Pancreas (tissue), 10 donors: ENCODE data around the gene AQP3. TPM values are rescaled to one million over a fixed set of nuclear protein-coding genes. Genes with fewer than 3 reads are reported as not detected.

ENCODE experiments used
- ATAC-seq, 4 donors: fragments of 200-7000 bp; cut with Tn5 transposase; one replicate each; pipeline versions ENCODE4 v1.8.0 to v1.9.1; 2020; ENCODE audit warnings: mild to moderate bottlenecking in 4 of 4, moderate library complexity in 4 of 4
- DNase-seq, 6 donors: peaks; one replicate each; pipeline ENCODE4 v3.0.0-alpha.2; 2020
- FAIRE-seq: peaks from 2 replicates; lab custom pipeline; 2012; peaks lifted over from hg19 to GRCh38; lab: Jason Lieb, UNC
- H3K27ac ChIP-seq, 4 donors: fragments of 200-600 bp; sonication (generic); 1 replicate in 3 of 4; 2 replicates in 1 of 4; pipeline versions ENCODE4 v1.5.0 to v1.8.0; 2020
- H3K27me3 ChIP-seq, 4 donors: fragments of 200-600 bp; one replicate each; pipeline ENCODE4 v1.8.0; 2021
- H3K36me3 ChIP-seq, 3 donors: fragments of 200-600 bp; sonication (generic) in 1 of 3; one replicate each; pipeline versions ENCODE4 v1.5.0 to v1.8.0; 2020 to 2021
- H3K4me1 ChIP-seq, 3 donors: fragments of 200-600 bp; one replicate each; pipeline ENCODE4 v1.8.0; 2021
- H3K4me3 ChIP-seq, 4 donors: fragments of 200-600 bp; sonication (generic) in 2 of 4; one replicate each; pipeline versions ENCODE4 v1.5.0 to v1.8.0; 2020 to 2021
- H3K9me3 ChIP-seq, 4 donors: fragments of 200-600 bp; one replicate each; pipeline ENCODE4 v1.8.0; 2021
- CTCF ChIP-seq, 4 donors: fragments of 200-600 bp; sonication (generic) in 3 of 4; IDR thresholded peaks; one replicate each; pipeline versions ENCODE4 v1.5.0 to v1.8.0; 2021; ENCODE audit warnings: antibody characterized with exemption in 4 of 4
- WGBS, 2 donors: extraction: QIAGEN DNeasy Blood & Tissue Kit; methylation state at CpG; one replicate each; pipeline ENCODE4 v1.1.7; 2013; 5-methylcytosine and 5-hydroxymethylcytosine counted together
- intact Hi-C, 3 donors: fragments of 100-400 bp; cut with DNase I; formaldehyde crosslinking; loops; one replicate each; pipeline versions ENCODE4 v1.11.1 to v1.14.2; 2022
- polyA plus RNA-seq, 2 donors: library from polyadenylated mRNA; stranded (reverse); fragments of 200-250 nt; gene quantifications; one replicate each; pipeline ENCODE4 v1.2.3, GENCODE V29; 2013
- total RNA-seq, 6 donors: library from RNA; stranded (reverse); fragmentation: NEBNext Ultra II Directional in 4 of 6; extraction: Animal tissue kit (Norgen Biotek cat#: 25700) in 4 of 6; gene quantifications; one replicate each; pipeline versions ENCODE4 v1.2.1 to v1.2.4, GENCODE V29; 2021 to 2023
- donor health status: healthy with polysubstance abuse.
- donor health status: DM: no; HTN: no; CAD: no; lungs with moderate emphysema.
- donor health status: DM: no; HTN: no; CAD: no.
- donor health status: control.
- donor health status: control.
- donor health status: Bipolar disorder and iron deficiency.
- donor health status: DM: yes; HTN: yes; CAD: no.
- donor health status: DM: no; HTN: no; CAD: no.
- donor health status: DM: no; HTN: no; CAD: no.
- donor health status: DM: yes; HTN: yes; CAD: no.

The AQP3 gene
- total and polyA plus RNA-seq, 8 donors: 18.3 to 39.0 (median 21.9) TPM

GRCh38 chr9:33476503-33476902, 29.1 kb upstream of the AQP3 start:
- no peaks in the 10 kb centered on the region for H3K27me3 ChIP-seq
- no peaks in the 10 kb centered on the region for H3K9me3 ChIP-seq
- DNase-seq: no peak
- FAIRE-seq: no peak
- no peak for TF ChIP-seq CTCF (IDR thresholded peaks at IDR 0.05)
- peaks cover 10 to 17% (median 11%) of the 10 kb centered on the region in 3 donors for H3K4me1 ChIP-seq
- no peak for ATAC-seq
- intact Hi-C loops: no loop called here
- no peak overlapping the region for H3K27ac ChIP-seq
- H3K4me3 ChIP-seq: no peak overlapping the region
- WGBS, 2 donors: 89 to 94% methylated on average over 10 of the region's 10 CpGs
- H3K36me3 ChIP-seq: no peaks in the 10 kb centered on the region

- 94 to 100% methylated on average over 1 of the region's 1 CpG for WGBS, 2 donors
- H3K27ac ChIP-seq: no peak overlapping the region
These were observed 28.0 kb upstream of the AQP3 start for GRCh38 chr9:33475357-33475756.

GRCh38 chr9:33473643-33474352, 26.4 kb upstream of the AQP3 start, which contains the start of gene NOL6:
NOL6 (minus strand) TSS chr9:33473924; CDS start chr9:33473842, 82 bp downstream.
- peaks cover 6 to 14% (median 13%) of the 10 kb centered on the region in 3 donors for H3K36me3 ChIP-seq
- no peaks in the 10 kb centered on the region for H3K27me3 ChIP-seq
- intact Hi-C loops: no loop called here
- peak within 1 kb of the TSS in 2 of 4 donors; percentile 35 to 57 for H3K27ac ChIP-seq
- peak; percentile 99 to 100 (median 100) for ATAC-seq
- 0 to 1% methylated on average over 32 of the region's 32 CpGs for WGBS, 2 donors
- peaks cover 10 to 17% (median 11%) of the 10 kb centered on the region in 3 donors for H3K4me1 ChIP-seq
- DNase-seq: peak; percentile 91 to 99 (median 97)
- peak; percentile 98 for FAIRE-seq
- H3K9me3 ChIP-seq: no peaks in the 10 kb centered on the region
- TF ChIP-seq CTCF (IDR thresholded peaks at IDR 0.05): no peak
- peak within 1 kb of the TSS; percentile 73 to 100 (median 94) for H3K4me3 ChIP-seq

More at GRCh38 chr9:33475357-33475756, 28.0 kb upstream of the AQP3 start:
- ATAC-seq (no peak), FAIRE-seq (no peak), DNase-seq (no peak)
- peaks cover 10 to 17% (median 11%) of the 10 kb centered on the region in 3 donors for H3K4me1 ChIP-seq
- intact Hi-C loops: no loop called here
- no peak for TF ChIP-seq CTCF (IDR thresholded peaks at IDR 0.05)
- H3K36me3 ChIP-seq: no peaks in the 10 kb centered on the region
- H3K9me3 ChIP-seq: no peaks in the 10 kb centered on the region
- no peaks in the 10 kb centered on the region for H3K27me3 ChIP-seq
- no peak overlapping the region for H3K4me3 ChIP-seq

GRCh38 chr9:33472881-33473615, 25.7 kb upstream of the AQP3 start:
- Histone ChIP-seq H3K36me3 (peaks cover 8 to 22% (median 13%) of the 10 kb centered on the region in 3 donors), H3K4me1 (peaks cover 10 to 17% (median 11%) of the 10 kb centered on the region in 3 donors), H3K4me3 (peak overlapping the region; percentile 73 to 100 (median 94)), H3K9me3 (no peaks in the 10 kb centered on the region), H3K27me3 (no peaks in the 10 kb centered on the region), H3K27ac (peak overlapping the region in 1 of 4 donors; percentile 35)
- ATAC-seq (peak in 1 of 4 donors; percentile 3), FAIRE-seq (no peak), DNase-seq (peak in 1 of 6 donors; percentile 41)
- TF ChIP-seq CTCF (IDR thresholded peaks at IDR 0.05): no peak
- 8 to 9% methylated on average over 18 of the region's 18 CpGs for WGBS, 2 donors
- intact Hi-C loops: no loop called here
